Measurements from ENCODE around the gene LNPEP.
A peak's percentile ranks its signal among the peaks of the same experiment; 100 is the strongest.
"Not testable (repeated sequence)": the region's sequence is repeated elsewhere in the genome, so short reads cannot be mapped to it uniquely, and the experiment has no call there.

The LNPEP gene

DNA sequence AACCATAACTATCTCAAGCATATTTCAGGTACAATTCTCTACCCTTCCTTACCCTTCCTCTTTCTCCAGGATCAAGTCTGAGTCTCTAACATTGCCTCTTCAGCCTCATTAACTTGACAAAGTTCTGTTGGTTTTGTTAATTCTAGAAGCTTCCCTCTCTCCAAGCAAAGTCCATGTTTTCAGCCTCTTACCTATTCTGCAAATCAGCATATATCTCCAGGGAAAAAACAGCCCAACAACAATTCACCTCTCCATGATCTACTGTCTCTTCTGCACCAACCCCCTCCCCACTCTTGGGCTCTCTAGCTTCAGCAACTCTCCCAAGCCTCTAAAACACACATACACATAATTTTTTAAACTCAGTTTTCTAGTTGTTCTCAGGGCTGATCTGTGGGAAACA is 134.4 kb downstream of the LNPEP start:
- no peak for DNase-seq

DNA sequence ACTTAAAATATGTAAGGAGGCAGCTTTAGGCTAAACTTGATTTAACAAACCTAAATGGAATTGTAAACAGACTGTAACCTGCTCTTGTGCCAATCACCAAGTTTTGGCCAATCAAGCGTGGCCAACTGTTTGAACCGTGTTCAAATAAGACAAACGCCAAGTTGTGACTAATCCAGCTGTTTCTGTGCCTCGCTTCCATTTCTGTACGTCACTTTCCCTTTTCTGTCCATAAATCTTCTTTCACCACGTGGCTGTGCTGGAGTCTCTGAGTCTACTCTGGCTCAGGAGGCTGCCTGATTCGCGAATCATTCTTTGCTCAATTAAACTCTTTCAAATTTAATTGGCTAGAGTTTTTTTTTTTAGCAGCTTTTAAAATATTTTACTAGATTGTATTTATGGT is 135.2 kb downstream of the LNPEP start:
- DNase-seq = no peak

DNA sequence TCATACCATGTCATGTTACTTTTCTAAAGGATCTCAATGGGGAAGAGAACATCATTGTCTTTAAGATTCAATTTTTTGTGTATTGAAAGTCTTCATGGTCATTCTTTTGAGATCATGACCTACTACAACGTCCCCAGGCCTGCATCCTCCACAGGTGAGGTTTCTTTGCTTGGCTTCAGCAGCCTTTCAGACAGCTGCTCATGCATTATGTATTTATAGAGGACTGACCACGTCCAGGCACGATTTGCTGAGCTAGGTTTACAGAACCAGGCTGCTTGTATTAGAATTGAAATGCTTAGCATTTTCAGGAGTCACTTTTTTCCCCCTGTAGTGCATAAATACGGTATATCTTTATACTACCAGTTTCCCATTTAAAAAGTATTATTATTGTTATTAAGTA is 136.1 kb downstream of the LNPEP start:
- no peak for DNase-seq

DNA sequence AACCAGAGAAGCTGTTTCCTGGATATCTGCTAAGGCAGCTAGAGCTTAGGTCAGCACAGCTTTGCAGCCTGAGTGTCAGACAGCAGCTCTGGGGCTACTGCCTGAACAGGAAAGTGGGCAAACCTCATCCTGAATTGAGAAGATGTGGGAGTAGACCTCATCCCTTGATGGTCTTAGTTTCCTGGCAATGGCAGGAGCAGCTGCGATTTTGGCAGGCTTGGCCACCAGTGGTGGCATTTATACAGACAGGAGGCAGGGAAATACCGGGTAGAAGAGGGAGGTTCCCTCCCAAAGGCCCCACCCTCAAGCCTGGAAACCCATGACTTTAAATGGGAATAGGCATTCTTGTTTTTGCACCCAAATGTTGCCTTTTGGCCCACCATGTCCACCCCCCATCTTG is 136.8 kb downstream of the LNPEP start:
- DNase-seq = no peak

DNA sequence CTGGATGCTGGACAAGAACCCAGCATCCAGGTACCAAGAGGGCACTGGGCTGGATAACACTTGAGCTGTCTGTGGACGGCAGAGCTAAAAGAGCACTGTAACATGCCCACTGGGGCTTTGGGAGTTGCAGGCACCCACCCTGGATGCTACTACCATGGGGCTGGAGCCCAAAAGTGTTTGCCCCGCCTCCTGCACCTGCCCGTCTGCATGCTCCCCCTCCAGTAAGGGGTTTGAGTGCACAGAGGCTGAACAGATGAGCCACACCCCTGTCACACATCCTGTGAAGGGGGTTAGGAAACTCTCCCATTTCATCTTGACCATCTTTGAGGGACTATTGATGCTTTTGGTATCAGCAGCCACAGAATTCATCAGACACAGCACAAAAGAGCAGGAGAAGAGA is 137.5 kb downstream of the LNPEP start:
- DNase-seq = no peak

DNA sequence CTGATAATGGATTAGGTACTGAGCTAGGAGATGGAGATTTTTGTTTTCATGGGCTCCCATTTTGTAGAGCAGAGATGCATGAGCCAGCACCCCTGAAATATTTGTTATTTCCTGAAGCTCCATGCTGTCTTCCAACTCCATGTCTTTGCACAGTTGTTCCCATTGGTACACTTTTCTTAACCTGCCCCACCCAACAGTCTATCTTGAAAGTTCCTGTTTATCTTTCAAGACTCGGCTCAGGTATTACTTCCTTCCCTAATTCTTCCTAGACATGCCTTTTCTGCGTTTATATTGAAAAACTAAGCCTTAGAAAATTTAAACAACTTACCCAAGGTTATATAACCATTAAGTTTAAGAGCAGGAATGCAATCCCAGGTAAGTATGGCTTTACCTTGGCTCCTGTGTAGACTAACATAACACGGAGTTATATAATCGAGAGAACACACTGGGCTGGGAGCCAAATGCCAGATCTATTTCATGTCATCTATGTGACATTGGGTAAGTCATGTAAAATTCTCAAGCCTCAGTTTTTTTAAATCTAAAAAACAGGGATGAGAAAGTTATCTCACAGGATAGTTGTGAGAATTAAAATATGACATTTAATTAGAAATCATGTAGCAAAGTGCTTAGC is 139.1 kb downstream of the LNPEP start:
- no peak for DNase-seq

DNA sequence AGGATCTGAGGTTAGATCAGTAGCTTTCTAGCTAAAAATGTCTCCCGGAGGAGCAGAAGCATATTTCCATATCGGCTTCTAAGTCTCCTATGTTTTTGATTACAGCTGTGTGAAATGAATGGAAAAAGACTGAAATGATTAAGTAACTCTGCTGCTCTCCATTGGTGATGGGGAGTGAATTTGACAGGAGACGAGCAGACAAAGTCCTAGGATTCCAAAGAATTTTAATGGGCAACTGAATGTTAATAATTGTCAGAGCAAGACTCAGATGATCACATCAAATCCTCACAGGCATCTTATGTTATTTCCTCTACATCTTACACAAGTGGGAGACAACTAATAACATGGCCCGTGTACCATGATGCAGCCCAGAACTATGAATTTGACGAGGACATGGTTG is 139.8 kb downstream of the LNPEP start:
- no peak for DNase-seq

DNA sequence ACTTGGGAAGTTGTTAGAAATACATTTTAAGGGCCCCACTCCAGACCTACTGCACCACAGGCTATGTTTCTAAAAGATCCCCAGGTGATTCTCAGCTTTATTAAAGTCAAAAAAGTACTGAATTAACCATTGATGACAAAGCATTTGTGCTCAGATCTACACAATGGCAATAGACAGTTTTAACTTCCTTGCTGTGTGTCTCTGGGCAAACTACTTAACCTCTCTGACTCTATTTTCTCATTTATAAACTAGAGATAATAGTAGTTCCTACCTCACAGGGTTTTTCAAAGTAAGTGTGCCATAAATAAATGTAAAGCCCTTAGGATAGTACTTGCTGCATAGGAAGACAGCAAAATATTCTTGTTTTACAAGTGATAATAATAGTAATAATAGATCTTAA is 140.2 kb downstream of the LNPEP start:
- no peak for DNase-seq

DNA sequence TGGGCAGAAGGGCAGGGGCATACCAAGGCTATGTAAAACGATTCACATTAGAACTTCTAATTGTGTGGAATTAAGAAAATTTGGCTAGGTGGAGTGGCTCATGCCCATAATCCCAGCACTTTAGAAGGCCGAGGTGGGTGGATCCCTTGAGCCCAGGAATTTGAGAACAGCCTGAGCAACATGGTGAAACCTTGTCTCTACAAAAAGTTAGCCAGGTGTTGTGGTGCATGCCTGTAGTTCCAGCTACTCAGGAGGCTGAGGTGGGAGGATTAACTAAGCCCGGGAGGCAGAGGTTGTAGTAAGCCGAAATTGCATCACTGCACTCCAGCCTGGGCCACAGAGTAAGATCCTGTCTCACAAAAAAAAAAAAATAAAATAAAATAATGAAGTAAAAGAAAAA is 141.4 kb downstream of the LNPEP start:
- DNase-seq = no peak

DNA sequence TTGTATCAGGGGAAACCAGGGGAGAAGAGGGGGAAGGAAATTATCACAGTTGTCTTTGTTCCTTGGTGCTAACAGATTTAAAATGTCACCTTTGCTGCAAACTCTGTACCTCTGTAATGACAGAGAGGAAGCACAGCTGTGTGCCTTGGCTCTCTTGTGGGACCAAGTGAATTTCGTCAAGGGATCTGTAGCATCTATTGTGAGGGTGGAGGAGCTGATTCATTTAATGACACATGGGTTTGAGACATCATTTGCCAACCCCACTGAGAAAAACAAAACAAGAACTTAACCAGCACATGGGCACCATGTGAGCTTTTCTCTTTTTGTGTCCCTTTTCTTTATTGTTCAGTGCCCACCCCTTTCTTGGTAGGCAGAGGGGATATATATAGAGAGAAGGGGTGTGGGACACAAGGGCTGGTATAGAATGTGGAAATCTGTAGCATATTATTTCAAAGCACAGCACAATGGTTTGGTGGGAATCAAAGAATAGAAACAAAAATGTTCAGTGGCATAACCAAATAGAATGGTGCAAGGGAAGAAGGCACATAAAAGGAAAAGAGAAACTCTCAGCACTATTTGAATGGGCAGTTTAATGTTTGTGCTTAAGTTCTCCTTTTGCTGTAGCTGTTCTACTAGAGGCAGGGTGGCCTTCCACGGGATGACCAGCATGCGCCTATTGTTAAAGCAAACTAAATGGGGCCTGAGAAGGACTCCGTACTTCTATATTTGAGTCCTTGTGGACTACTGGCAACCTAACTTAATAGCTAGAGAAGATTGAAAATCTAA is 143.3 kb downstream of the LNPEP start:
- no peak for DNase-seq

DNA sequence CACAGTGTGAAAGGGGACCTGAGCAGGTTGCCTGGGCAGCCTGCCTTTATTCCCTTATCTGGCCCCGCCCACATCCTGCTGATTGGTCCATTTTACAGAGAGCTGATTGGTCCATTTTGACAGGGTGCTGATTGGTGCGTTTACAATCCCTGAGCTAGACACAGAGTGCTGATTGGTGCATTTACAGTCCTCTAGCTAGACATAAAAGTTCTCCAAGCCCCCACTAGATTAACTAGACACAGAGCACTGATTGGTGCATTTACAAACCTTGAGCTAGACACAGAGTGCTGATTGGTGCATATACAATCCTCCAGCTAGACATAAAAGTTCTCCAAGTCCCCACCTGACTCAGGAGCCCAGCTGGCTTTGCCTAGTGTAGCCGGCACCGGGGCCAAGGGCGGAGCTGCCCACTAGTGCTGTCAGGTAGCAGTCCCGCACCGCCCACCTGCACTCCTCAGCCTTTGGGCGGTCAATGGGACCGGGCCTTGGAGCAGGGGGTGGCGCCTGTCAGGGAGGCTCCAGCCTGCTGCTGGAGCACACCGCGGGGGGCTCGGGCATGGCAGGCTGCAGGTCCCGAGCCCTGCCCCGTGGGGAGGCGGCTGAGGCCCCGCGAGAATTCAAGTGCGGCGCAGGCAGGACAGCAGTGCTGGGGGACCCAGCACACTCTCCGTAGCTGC is 149.0 kb downstream of the LNPEP start:
- DNase-seq = not testable (repeated sequence)

DNA sequence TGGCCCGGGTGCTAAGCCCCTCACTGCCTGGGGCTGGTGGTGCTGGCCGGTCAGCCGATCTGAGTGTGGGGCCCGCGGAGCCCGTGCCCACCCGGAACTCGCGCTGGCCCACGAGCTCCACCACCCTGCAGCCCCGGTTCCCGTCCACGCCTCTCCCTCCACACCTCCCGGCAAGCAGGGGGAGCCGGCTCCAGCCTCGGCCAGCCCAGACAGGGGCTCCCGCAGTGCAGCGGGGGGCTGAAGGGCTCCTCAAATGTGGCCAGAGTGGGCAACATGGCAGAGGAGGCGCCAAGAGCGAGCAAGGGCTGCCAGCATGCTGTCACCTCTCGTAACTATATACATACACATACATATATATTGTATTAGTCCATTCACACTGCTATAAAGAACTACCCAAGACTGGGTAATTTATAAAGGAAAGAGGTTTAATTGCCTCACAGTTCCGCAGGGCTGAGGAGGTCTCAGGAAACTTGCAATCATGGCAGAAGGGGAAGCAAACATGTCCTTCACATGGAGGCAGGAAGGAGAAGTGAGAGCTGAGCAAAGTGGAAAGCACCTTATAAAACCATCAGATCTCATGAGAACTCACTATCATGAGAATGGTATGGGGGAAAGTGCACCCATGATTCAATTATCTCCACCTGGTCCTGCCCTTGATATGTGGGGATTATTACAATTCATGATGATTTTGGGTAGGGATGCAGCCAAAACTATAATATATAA is 149.7 kb downstream of the LNPEP start:
- peak; percentile 4 for DNase-seq

Measured in CD4-positive, alpha-beta T cell treated with Interleukin-21 for 1 hour (primary cell).